Measurements from ENCODE around the gene RIMS4.

The RIMS4 gene

DNA sequence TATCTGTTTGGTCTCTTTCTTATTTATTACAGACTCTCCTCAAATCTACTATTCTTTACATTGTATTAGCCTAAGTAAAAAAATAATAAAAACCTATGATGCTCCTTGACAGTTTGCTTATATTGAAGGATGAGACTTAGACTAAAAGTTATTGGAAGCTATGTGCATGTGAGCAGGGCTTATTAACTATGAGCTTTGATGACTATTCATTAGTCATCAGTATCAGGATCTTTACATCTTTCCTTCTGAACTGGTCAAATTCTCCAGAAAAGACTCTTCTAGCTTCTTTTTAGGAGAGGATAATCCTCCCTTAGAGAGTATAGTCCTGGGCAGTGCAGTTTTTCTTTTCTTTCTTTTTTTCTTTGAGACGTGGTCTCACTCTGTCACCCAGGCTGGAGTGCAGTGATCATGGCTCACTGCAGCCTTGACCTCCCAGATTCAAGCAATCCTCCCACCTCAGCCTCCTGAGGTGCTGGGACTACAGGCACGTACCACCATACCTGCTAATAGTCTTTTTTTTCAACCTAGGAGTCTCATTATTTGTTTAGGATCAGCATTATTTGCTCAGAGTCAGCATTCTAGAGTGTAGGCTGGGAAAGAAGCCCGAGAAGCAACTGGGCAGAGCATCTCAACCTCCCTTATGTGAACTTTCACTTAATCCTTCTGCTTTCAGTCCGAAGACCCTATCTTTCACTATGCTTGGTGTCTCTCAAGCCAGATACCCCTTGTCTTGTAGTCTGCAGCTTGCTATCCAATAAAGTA, 38.1 kb upstream of the RIMS4 start:
- Histone ChIP-seq H3K4me2 (no peak overlapping the region), H2AFZ (ENCODE audit: low read depth) (no peak overlapping the region), H3K27ac (no peak overlapping the region), H3K27me3 (ENCODE audit: insufficient read depth, low read depth) (no peaks in the 10 kb centered on the region), H3K36me3 (ENCODE audit: insufficient read depth) (no peaks in the 10 kb centered on the region), H3K4me3 (IDR thresholded peaks at IDR 0.05; ENCODE audit: insufficient read depth, low read depth, low read length) (no peak overlapping the region), H4K20me1 (ENCODE audit: insufficient read depth) (no peaks in the 10 kb centered on the region), H3K79me2 (ENCODE audit: insufficient read depth, low read depth) (no peaks in the 10 kb centered on the region), H3K9ac (no peak overlapping the region), H3K4me1 (ENCODE audit: low read depth, poor library complexity, severe bottlenecking) (no peaks in the 10 kb centered on the region)
- no peak for TF ChIP-seq CTCF (conservative IDR thresholded peaks at IDR 0.05; ENCODE audit: low read depth, low read length)

DNA sequence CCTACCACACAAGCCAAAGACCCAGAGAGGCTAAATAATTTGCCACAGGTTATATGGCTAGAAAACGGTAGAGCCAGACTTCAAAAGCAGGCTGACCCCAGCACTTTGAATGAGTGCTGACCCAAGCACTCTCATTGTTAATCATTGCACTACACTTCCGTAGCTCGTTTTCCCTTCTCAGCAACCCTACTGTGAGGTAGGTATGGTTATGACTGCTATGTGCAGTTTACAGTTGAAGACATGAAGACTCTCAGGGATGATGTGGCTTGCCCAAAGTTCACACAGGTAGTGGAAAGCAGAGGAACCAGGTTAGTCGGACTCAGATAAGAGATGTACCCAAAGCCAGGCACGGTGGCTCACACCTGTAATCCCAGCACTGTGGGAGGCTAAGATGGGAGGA, 33.5 kb upstream of the RIMS4 start:
- Histone ChIP-seq H4K20me1 (ENCODE audit: insufficient read depth) (no peaks in the 10 kb centered on the region), H3K4me2 (no peak overlapping the region), H2AFZ (ENCODE audit: low read depth) (no peak overlapping the region), H3K4me1 (ENCODE audit: low read depth, poor library complexity, severe bottlenecking) (no peaks in the 10 kb centered on the region), H3K27ac (no peak overlapping the region), H3K79me2 (ENCODE audit: insufficient read depth, low read depth) (no peaks in the 10 kb centered on the region), H3K4me3 (IDR thresholded peaks at IDR 0.05; ENCODE audit: insufficient read depth, low read depth, low read length) (no peak overlapping the region), H3K36me3 (ENCODE audit: insufficient read depth) (no peaks in the 10 kb centered on the region), H3K9ac (no peak overlapping the region), H3K27me3 (ENCODE audit: insufficient read depth, low read depth) (no peaks in the 10 kb centered on the region)
- TF ChIP-seq CTCF (conservative IDR thresholded peaks at IDR 0.05; ENCODE audit: low read depth, low read length), result no peak

- no peaks in the 10 kb centered on the region for H4K20me1 ChIP-seq (ENCODE audit: insufficient read depth)
- no peaks in the 10 kb centered on the region for H3K27me3 ChIP-seq (ENCODE audit: insufficient read depth, low read depth)
- H3K27ac ChIP-seq, result no peak overlapping the region
These were observed 31.6 kb upstream of the RIMS4 start for GRCh38 chr20:44841955-44842354.

GRCh38 chr20:44840826-44841225, 30.5 kb upstream of the RIMS4 start:
- Histone ChIP-seq H3K79me2 (ENCODE audit: insufficient read depth, low read depth) (no peaks in the 10 kb centered on the region), H3K4me3 (IDR thresholded peaks at IDR 0.05; ENCODE audit: insufficient read depth, low read depth, low read length) (no peak overlapping the region), H4K20me1 (ENCODE audit: insufficient read depth) (no peaks in the 10 kb centered on the region), H3K4me2 (no peak overlapping the region), H2AFZ (ENCODE audit: low read depth) (no peak overlapping the region), H3K4me1 (ENCODE audit: low read depth, poor library complexity, severe bottlenecking) (no peaks in the 10 kb centered on the region), H3K36me3 (ENCODE audit: insufficient read depth) (no peaks in the 10 kb centered on the region), H3K27ac (no peak overlapping the region), H3K27me3 (ENCODE audit: insufficient read depth, low read depth) (no peaks in the 10 kb centered on the region), H3K9ac (no peak overlapping the region)
- no peak for TF ChIP-seq CTCF (conservative IDR thresholded peaks at IDR 0.05; ENCODE audit: low read depth, low read length)

More at GRCh38 chr20:44841955-44842354, 31.6 kb upstream of the RIMS4 start:
- Histone ChIP-seq H3K4me1 (ENCODE audit: low read depth, poor library complexity, severe bottlenecking) (no peaks in the 10 kb centered on the region), H3K4me3 (IDR thresholded peaks at IDR 0.05; ENCODE audit: insufficient read depth, low read depth, low read length) (no peak overlapping the region), H2AFZ (ENCODE audit: low read depth) (no peak overlapping the region), H3K36me3 (ENCODE audit: insufficient read depth) (no peaks in the 10 kb centered on the region), H3K9ac (no peak overlapping the region), H3K4me2 (no peak overlapping the region), H3K79me2 (ENCODE audit: insufficient read depth, low read depth) (no peaks in the 10 kb centered on the region)
- TF ChIP-seq CTCF (conservative IDR thresholded peaks at IDR 0.05; ENCODE audit: low read depth, low read length), result no peak
